ENCODE data around the gene LRP5.
A peak's percentile ranks its signal among the peaks of the same experiment; 100 is the strongest.

LRP5 gene

GRCh38 chr11:68311160-68312116 is 953 bp upstream of the LRP5 start:
- DNase-seq, result no peak

DNA sequence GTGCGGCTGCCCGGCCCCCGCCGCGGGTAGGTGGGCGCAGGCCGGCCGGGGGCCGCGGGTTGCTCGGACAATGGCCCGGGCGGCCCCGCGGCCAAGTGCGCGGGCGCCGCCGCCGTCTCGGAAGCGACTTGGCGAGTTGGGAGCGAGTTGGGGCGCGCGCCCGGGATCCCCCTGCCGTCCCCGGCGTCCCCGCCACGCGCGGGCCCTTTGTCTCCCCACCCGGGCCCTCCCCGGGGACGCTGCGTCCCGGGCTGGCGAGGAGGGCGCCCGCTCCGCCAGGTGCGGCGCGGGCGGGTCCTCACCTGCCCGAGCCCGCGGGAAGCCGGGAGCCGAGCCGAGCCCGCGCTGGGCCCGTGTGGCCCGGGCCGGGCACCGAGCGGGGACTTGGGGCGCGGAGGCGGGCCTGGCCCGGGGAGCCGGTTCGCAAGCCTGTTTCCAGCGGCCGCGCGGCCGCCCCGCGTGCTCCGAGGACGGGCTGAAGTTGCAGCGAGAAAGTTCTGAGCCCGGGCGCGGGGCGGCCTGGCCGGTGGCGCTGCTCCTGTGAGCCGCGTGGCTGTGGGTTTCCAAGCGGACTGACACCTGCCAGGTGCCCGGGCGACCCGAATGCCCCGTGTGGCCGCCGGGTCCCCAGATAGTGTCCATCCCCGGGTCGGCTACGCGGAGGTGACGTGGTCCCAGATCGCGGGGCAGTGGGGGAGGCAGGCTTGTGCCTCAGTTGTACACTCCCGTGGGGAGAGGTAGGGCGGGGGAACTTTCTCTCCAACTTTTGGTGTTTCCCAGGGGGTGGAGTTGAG is 586 bp downstream of the LRP5 start:
- DNase-seq, result no peak

DNA sequence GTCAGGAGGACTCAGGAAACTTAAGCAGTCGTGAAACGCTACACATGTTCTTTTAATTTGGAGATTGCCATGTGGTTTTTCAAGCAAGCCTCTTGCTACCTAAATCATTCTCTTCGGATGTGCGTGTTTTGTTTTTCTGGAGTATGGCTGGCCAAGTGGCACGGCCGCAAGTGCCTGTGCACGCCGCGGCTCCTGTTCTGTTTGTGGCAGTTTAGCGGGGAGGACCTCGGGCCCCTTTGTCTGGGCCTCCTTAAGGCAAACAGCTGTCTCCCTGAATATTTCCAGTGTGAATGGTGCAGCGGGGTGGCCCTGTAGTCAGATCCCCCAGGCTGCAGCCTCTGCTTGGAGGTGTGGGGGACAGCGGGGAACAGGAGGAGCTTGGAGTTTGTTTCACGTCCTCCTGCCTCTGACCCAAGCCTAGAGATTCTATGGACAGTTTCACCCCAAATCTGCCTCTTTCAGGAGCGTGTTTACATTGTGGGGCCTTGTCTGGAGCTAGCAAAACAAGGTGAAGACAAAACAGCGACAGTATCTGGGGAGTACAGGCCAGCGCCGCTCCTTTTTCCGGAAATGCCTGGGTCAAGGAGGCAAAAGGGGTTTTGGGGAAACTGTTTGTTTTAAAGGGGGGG is 1.3 kb downstream of the LRP5 start:
- no peak for DNase-seq

- peak; percentile 9 for DNase-seq
These were observed 2.1 kb downstream of the LRP5 start for GRCh38 chr11:68314203-68315170.

DNA sequence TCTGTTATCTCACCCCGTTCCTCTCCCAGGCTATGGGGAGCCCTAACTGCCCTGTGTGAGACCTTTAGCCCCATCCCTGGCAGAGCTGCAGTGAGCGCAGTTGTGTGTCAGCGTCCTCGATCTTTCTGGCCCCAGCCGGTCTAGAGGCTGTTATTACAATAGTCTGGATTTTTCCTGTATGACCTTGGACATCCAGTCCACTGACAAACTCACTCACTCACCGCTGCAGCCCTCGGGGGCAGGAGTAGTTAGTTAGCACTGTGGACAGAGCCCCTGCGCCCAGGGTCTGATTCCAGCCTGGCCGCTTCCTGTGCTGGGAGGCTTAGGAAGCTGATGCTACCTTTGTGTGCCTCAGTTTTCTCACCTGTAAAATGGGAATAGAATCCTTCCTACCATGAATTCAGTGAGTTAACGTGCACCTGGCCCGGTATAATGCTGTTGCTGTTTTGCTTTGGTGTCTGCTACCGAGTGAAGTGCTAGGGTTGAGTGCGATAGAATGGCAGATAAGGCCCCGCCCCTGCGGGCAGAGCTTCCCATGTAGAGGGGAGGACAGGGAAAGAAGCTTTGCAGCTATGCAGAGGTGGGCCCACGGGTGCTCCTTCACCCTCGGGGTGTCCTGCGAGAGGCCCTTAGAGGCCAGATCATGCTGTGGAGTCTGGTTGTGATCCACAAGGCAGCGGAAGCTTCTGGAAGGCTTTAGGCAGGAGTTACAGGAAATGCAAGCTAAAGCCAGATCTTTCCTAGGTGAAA is 3.0 kb downstream of the LRP5 start:
- no peak for DNase-seq

- no peak for DNase-seq
These were observed 4.9 kb downstream of the LRP5 start for GRCh38 chr11:68317147-68317785.

DNA sequence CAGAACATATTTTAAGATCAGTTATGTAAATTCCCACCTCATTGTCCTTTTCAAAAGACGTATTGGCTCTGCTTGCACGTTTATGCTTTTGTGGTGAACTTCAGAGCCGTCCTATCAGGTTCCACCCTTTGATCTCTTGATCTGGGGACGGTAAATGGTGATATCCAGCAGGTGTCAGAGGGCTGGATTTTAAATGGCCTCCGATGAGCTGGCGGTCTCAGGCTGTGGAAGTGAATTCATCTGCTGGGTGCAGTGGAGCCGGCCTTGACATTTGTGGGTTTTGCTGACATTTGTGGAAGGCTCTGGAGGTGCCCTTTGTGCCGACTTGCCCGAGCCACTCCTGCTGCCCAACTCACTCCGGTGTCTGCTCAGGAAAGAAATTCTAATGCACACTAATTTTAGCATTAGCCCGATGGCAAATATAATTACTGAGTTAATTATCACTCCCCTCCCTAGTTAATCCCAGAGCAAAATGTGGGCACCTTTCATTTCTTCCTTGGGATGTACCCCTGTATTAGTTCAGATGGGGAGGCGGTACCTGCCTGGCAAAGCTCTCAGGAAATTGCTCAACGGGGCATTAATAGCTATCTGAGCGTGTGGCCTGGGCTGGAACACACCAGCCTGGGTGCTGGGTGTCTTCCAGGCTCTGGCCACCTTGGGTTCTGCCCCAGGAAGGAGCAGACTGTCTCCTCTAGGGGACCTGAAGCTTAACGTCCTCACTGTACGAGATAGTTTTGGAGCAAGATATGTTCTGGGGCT is 9.1 kb downstream of the LRP5 start:
- no peak for DNase-seq

GRCh38 chr11:68322052-68322430 is 9.7 kb downstream of the LRP5 start:
- no peak for DNase-seq

GRCh38 chr11:68324241-68324640 is 11.8 kb downstream of the LRP5 start:
- DNase-seq, result no peak

DNA sequence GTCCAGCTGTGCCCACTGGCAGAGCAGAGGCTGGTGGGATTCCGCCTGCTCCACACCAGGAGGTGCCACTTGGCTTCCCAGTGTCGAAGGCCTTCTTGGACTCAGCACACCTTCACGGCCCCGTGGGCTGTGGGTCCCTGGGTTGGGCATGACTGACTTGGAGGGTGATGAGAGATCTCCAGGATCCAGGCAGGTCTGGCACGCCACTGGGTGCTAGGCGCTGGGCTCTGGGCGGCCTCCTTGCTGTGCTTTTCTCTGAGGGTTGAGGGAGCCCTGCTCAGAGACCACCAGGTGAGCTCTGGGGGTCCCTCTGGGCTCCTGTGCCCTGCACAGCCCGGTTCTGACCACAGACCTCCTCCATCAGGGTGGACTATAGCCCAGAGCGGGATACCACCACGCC is 12.3 kb downstream of the LRP5 start:
- no peak for DNase-seq

DNA sequence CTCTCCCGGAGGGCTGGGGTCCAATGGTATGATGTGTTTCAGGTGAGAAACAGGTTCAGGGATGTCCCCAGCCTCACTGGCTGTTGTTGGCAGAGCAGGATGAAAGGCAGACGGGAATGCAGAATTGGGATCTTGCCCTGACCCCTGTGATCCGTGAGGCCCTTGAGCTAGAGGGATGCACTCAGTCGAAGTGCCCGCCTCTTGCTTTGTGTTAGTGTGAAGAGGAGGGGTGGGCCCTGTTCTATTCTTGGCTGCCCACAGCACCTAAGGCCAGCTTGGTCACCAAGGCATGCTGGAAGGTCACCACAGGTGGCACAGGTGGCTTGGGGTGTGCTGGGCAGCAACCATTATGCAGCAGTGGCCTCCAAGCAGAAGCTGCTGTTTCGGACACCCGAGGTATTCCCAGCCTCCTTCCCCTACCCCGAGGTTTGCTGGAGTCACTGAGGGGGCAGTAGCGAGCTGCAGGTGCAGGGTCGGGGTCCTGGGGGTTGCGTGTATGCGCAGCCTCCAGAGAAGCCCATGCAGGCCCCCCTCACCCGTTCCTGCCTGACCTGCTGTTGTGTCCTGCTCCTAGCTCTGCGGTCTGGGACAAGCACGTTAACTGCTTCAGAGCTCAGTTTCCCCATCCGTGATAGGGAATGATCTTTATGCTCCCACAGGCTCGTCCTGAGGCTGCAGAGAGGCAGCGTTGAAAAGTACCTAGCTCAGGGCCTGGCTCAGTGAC is 13.0 kb downstream of the LRP5 start:
- DNase-seq, result no peak

DNA sequence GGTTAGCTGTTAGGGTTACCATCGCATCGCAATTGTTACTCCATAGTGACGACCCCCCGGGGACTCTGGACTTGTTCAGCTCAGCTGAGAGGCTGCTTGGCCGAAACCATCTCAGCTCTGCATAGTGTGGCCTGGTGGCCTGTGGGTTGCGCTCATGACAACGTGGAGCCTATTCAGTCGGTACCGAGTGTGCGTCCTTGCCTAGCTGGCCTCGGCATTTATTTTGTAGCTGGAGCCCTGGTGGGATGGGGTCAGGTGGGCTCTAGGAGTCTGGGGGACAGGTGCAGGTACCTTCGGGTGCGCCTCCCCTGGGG is 13.5 kb downstream of the LRP5 start:
- DNase-seq, result no peak

- no peak for DNase-seq
These were observed 14.2 kb downstream of the LRP5 start for GRCh38 chr11:68326334-68327215.

DNA sequence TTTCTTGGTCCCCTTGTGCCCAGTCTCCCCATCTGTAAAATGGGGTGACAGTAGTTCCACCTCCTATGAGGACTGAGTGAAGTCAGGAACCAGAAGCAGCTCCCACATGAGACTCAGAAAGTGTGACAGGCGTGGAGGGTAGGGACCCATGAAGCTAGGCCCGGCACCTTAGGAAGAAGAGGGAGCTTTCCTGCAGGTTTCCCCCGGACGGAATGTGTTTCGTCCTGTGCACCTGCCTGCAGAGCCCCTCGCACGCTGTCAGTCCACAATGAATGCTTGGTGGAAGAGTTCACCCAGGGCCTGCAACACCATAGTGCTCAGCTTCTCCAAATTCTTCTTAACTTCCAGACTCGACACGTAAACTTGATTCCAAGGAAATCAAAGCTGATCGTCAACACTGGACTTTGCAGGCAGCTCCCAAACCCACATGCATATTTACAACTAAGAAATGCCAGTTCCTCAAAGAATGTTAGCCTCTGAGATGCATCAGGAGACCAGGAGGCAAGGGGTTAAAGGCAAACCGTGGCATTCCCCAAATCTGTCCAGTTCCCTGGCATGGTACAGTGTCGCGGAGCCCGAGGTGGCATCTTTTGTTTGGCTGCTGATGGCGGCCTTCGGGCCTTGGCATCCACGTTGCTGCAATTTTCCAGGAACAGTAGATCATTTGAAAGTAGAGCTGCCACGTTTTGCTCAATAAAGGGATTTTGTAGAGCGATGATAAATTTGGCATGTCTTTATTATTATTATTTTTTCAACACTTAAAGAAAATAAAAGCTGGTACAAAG is 15.4 kb downstream of the LRP5 start:
- DNase-seq, result no peak

DNA sequence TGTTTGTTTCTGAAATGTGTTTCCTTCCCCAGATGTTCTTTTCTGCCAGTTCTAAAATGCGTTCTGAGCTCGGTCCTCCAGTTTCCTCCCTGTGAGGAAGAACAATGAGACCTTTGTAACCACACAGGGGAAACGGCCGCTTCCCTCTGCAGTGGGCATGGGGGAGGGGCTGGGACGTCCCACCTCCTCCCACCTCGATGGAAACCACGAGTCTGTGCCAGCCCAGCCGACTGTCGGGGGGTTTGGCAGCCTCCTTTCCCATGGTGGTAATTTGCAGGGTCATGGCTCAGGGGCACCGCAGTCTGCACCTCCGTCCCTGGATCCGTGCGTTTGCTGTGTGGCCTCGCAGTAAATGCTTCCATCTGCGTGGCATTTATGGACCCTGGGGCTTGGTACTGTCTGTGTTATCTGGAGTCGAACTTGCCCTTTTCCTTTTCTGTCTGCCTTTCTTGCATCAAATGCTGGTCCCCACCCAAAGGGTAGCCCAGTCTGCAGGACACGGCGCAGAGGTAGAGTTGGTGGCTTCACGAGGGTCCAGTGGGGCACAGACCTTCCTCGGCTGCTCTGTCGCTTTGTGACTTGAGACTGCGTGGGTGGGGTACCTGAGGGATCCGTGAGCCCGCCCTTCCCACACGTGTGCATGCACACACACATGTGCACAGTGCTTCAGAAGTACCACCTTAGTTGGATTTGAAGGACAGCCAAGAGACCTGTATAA is 16.1 kb downstream of the LRP5 start:
- DNase-seq, result no peak

DNA sequence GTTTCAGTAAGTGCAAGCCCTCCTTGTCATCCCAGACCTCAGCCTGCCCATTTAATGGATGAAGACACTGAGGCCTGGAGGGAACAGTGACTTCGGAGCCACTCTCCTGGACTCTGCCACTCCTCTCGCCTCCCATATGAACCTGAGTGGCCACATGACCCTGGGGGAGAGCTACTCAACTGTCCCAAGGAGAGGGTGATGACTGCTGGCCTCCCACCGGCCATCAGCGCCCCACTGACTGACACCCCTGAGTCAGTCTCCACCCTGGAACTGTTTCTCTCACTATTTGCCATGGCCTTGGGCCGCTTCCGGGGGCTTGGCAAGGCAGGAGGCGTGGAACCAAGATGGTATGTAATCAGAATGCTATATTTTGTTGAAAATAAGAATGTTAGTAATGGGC is 17.1 kb downstream of the LRP5 start:
- no peak for DNase-seq
